ENCODE data around the gene TKTL2.
"Not testable (repeated sequence)": the region's sequence is repeated elsewhere in the genome, so short reads cannot be mapped to it uniquely, and the experiment has no call there.

Gene TKTL2

GRCh38 chr4:163473576-163473975 lies at the start of gene TKTL2:
Gene TKTL2, minus strand, starts transcription at chr4:163473754. Its CDS starts 20 bp downstream, at chr4:163473734.
- DNase-seq, result peak; percentile 27

GRCh38 chr4:163515198-163515597 lies 41.6 kb upstream of the TKTL2 start:
- no peak for DNase-seq

GRCh38 chr4:163505374-163505773 lies 31.8 kb upstream of the TKTL2 start:
- DNase-seq, result no peak

GRCh38 chr4:163500586-163500985 lies 27.0 kb upstream of the TKTL2 start:
- DNase-seq, result no peak

- no peak for DNase-seq
These were observed 22.3 kb upstream of the TKTL2 start for GRCh38 chr4:163495900-163496299.

- DNase-seq, result peak; percentile 82
These were observed 21.0 kb upstream of the TKTL2 start, which contains the start of gene TMA16 for GRCh38 chr4:163494360-163495241. Gene TMA16, plus strand, starts transcription at chr4:163494690. Its CDS starts 112 bp downstream, at chr4:163494802.

GRCh38 chr4:163493643-163494359 lies 20.2 kb upstream of the TKTL2 start:
- no peak for DNase-seq

- no peak for DNase-seq
These were observed 19.5 kb upstream of the TKTL2 start for GRCh38 chr4:163492951-163493504.

- no peak for DNase-seq
These were observed 16.4 kb upstream of the TKTL2 start for GRCh38 chr4:163489929-163490328.

- no peak for DNase-seq
These were observed 12.8 kb upstream of the TKTL2 start for GRCh38 chr4:163486321-163486720.

GRCh38 chr4:163485589-163485988 lies 12.0 kb upstream of the TKTL2 start:
- no peak for DNase-seq

GRCh38 chr4:163484906-163485305 lies 11.4 kb upstream of the TKTL2 start:
- DNase-seq, result peak; percentile 2

GRCh38 chr4:163482190-163482589 lies 8.6 kb upstream of the TKTL2 start:
- no peak for DNase-seq

GRCh38 chr4:163476761-163477438 lies 3.3 kb upstream of the TKTL2 start:
- no peak for DNase-seq

- DNase-seq, result no peak
These were observed 473 bp upstream of the TKTL2 start for GRCh38 chr4:163474027-163474426.

GRCh38 chr4:163473130-163473529 lies 424 bp downstream of the TKTL2 start:
- no peak for DNase-seq

- no peak for DNase-seq
These were observed 3.2 kb downstream of the TKTL2 start for GRCh38 chr4:163470391-163470790.

- no peak for DNase-seq
These were observed 6.3 kb downstream of the TKTL2 start for GRCh38 chr4:163467082-163467770.

GRCh38 chr4:163462556-163462955 lies 11.0 kb downstream of the TKTL2 start:
- no peak for DNase-seq

- DNase-seq, result no peak
These were observed 24.9 kb downstream of the TKTL2 start for GRCh38 chr4:163448540-163449203.

- DNase-seq, result no peak
These were observed 26.1 kb downstream of the TKTL2 start for GRCh38 chr4:163447481-163447880.

GRCh38 chr4:163447023-163447422 lies 26.5 kb downstream of the TKTL2 start:
- DNase-seq, result not testable (repeated sequence)
